Kidney glomerular epithelial cell (primary cell): ENCODE data around the gene PSMF1.

ENCODE experiments used
- DNase-seq: peaks from one replicate; lab custom pipeline; 2025; lab: John Stamatoyannopoulos, UW

The PSMF1 gene

GRCh38 chr20:1118336-1119127 lies at the start of gene PSMF1:
Gene PSMF1 (plus strand): TSS chr20:1118602. CDS start chr20:1118774, 172 bp downstream.
- DNase-seq: peak; percentile 82

GRCh38 chr20:1072258-1072657 lies 46.1 kb upstream of the PSMF1 start:
- no peak for DNase-seq

- DNase-seq: no peak
Measured at GRCh38 chr20:1075616-1076015, 42.8 kb upstream of the PSMF1 start.

GRCh38 chr20:1081891-1082290 lies 36.5 kb upstream of the PSMF1 start:
- no peak for DNase-seq

GRCh38 chr20:1083431-1084080 lies 34.8 kb upstream of the PSMF1 start:
- no peak for DNase-seq

GRCh38 chr20:1085492-1086276 lies 32.7 kb upstream of the PSMF1 start:
- DNase-seq: no peak

GRCh38 chr20:1086277-1087213 lies 31.9 kb upstream of the PSMF1 start:
- no peak for DNase-seq

- DNase-seq: no peak
Measured at GRCh38 chr20:1087311-1087905, 31.0 kb upstream of the PSMF1 start.

GRCh38 chr20:1094751-1095150 lies 23.7 kb upstream of the PSMF1 start:
- DNase-seq: no peak

- DNase-seq: no peak
Measured at GRCh38 chr20:1101533-1101932, 16.9 kb upstream of the PSMF1 start.

GRCh38 chr20:1102016-1102415 lies 16.4 kb upstream of the PSMF1 start:
- DNase-seq: no peak

GRCh38 chr20:1103751-1104150 lies 14.7 kb upstream of the PSMF1 start:
- DNase-seq: no peak

- DNase-seq: no peak
Measured at GRCh38 chr20:1105599-1106194, 12.7 kb upstream of the PSMF1 start.

GRCh38 chr20:1107176-1107575 lies 11.2 kb upstream of the PSMF1 start:
- DNase-seq: no peak

GRCh38 chr20:1108437-1108920 lies 9.9 kb upstream of the PSMF1 start:
- peak; percentile 9 for DNase-seq

- DNase-seq: no peak
Measured at GRCh38 chr20:1112908-1113307, 5.5 kb upstream of the PSMF1 start.

- no peak for DNase-seq
Measured at GRCh38 chr20:1118004-1118335, 432 bp upstream of the PSMF1 start.

- no peak for DNase-seq
Measured at GRCh38 chr20:1119128-1119505, 715 bp downstream of the PSMF1 start.

- no peak for DNase-seq
Measured at GRCh38 chr20:1119524-1119923, 1.1 kb downstream of the PSMF1 start.

- DNase-seq: no peak
Measured at GRCh38 chr20:1121429-1121828, 3.0 kb downstream of the PSMF1 start.
